GM12891 (cell line): Measurements from ENCODE around the gene DENND11. TPM values are rescaled to one million over a fixed set of nuclear protein-coding genes. Genes with fewer than 3 reads are reported as not detected.
A peak's percentile ranks its signal among the peaks of the same experiment; 100 is the strongest.

Source experiments
- DNase-seq: peaks from one replicate; pipeline ENCODE4 v3.0.0; 2011; ENCODE audit warnings: low spot score; ENCODE audit not compliant: insufficient read length
- FAIRE-seq: peaks from 2 replicates; lab custom pipeline; 2011; peaks lifted over from hg19 to GRCh38; lab: Jason Lieb, UNC
- PAX5 ChIP-seq: IDR thresholded peaks from 2 replicates; pipeline ENCODE4 v1.6.1; 2011; ENCODE audit warnings: low read length, moderate library complexity, mild to moderate bottlenecking; ENCODE audit not compliant: insufficient read depth, severe bottlenecking
- POLR2A ChIP-seq: IDR thresholded peaks from 2 replicates; pipeline ENCODE4 v1.6.1; 2011; ENCODE audit warnings: low read depth, low read length, control low read depth
- POLR2AphosphoS5 ChIP-seq: IDR thresholded peaks from 2 replicates; pipeline ENCODE4 v1.6.1; 2011; ENCODE audit warnings: low read depth, low read length, control low read depth
- POU2F2 ChIP-seq: IDR thresholded peaks from 2 replicates; pipeline ENCODE4 v1.6.1; 2011; ENCODE audit warnings: low read depth, mild to moderate bottlenecking, control low read depth, low read length, moderate library complexity
- SPI1 ChIP-seq: IDR thresholded peaks from 2 replicates; pipeline ENCODE4 v1.6.1; 2011; ENCODE audit warnings: low read depth, low read length, control low read depth
- TAF1 ChIP-seq: IDR thresholded peaks from 2 replicates; pipeline ENCODE4 v1.6.1; 2011; ENCODE audit warnings: low read depth, low read length, control low read depth
- polyA plus RNA-seq: library from polyadenylated mRNA; unstranded; fragments of >200 nt; gene quantifications from one replicate; pipeline ENCODE4 v1.2.1, GENCODE V29; 2012; ENCODE audit warnings: low read depth, missing spikeins, inconsistent platforms; ENCODE audit not compliant: missing spikeins

DENND11 gene
- polyA plus RNA-seq: 18.2 TPM

GRCh38 chr7:141702047-141702567, at the start of gene DENND11:
DENND11 (minus strand) TSS chr7:141702166; CDS start chr7:141702153, 13 bp downstream.
- no peak for TF ChIP-seq POLR2AphosphoS5
- TF ChIP-seq SPI1: no peak
- no peak for TF ChIP-seq POU2F2
- no peak for TF ChIP-seq POLR2A
- TF ChIP-seq PAX5: no peak
- TF ChIP-seq TAF1: no peak
- peak; percentile 78 for FAIRE-seq
- DNase-seq: peak; percentile 64

GRCh38 chr7:141748396-141748795, 46.4 kb upstream of the DENND11 start:
- FAIRE-seq (no peak), DNase-seq (no peak)
- TF ChIP-seq TAF1: no peak

- no peak for FAIRE-seq
- no peak for DNase-seq
- TF ChIP-seq PAX5: no peak
- no peak for TF ChIP-seq POLR2AphosphoS5
- TF ChIP-seq TAF1: no peak
- no peak for TF ChIP-seq POLR2A
- no peak for TF ChIP-seq SPI1
- no peak for TF ChIP-seq POU2F2
Measured at GRCh38 chr7:141744131-141744530, 42.2 kb upstream of the DENND11 start.

GRCh38 chr7:141742229-141742628, 40.3 kb upstream of the DENND11 start:
- FAIRE-seq (no peak), DNase-seq (no peak)
- TF ChIP-seq POLR2A: no peak
- TF ChIP-seq SPI1: no peak
- TF ChIP-seq POU2F2: no peak
- TF ChIP-seq POLR2AphosphoS5: no peak
- no peak for TF ChIP-seq TAF1
- TF ChIP-seq PAX5: no peak

- TF ChIP-seq POLR2AphosphoS5: no peak
- TF ChIP-seq POLR2A: no peak
- no peak for TF ChIP-seq POU2F2
- no peak for TF ChIP-seq TAF1
- no peak for TF ChIP-seq PAX5
- TF ChIP-seq SPI1: no peak
- DNase-seq (no peak), FAIRE-seq (no peak)
Measured at GRCh38 chr7:141739250-141739649, 37.3 kb upstream of the DENND11 start.

GRCh38 chr7:141738592-141739013, 36.6 kb upstream of the DENND11 start:
- TF ChIP-seq PAX5 (no peak), POU2F2 (no peak), POLR2A (no peak), SPI1 (no peak), POLR2AphosphoS5 (no peak), TAF1 (no peak)
- DNase-seq (no peak), FAIRE-seq (no peak)

GRCh38 chr7:141737836-141738591, 36.0 kb upstream of the DENND11 start, which contains the start of gene SSBP1:
SSBP1 (plus strand) TSS chr7:141738358; CDS start chr7:141739167, 809 bp downstream.
- DNase-seq: peak; percentile 63
- peak; percentile 93 for FAIRE-seq
- TF ChIP-seq POU2F2: peak; percentile 80; the same call in 1 of the 2 replicates
- peak; percentile 32 for TF ChIP-seq PAX5
- peak; percentile 45; the same call in 1 of the 2 replicates for TF ChIP-seq SPI1
- TF ChIP-seq POLR2AphosphoS5: peak; percentile 98
- peak; percentile 98 for TF ChIP-seq POLR2A
- TF ChIP-seq TAF1: peak; percentile 93

GRCh38 chr7:141737118-141737835, 35.3 kb upstream of the DENND11 start:
- DNase-seq (no peak), FAIRE-seq (peak; percentile 48)
- TF ChIP-seq TAF1 (no peak), POLR2AphosphoS5 (no peak), POU2F2 (no peak), PAX5 (no peak), SPI1 (no peak), POLR2A (no peak)

GRCh38 chr7:141731476-141732149, 29.6 kb upstream of the DENND11 start:
- TF ChIP-seq TAF1: no peak
- no peak for TF ChIP-seq PAX5
- TF ChIP-seq POU2F2: no peak
- TF ChIP-seq SPI1: no peak
- no peak for TF ChIP-seq POLR2AphosphoS5
- TF ChIP-seq POLR2A: no peak
- no peak for DNase-seq
- no peak for FAIRE-seq

- no peak for TF ChIP-seq POLR2AphosphoS5
- DNase-seq (no peak), FAIRE-seq (no peak)
Measured at GRCh38 chr7:141729020-141729419, 27.1 kb upstream of the DENND11 start.
